OCI-LY1 (cell line): ENCODE results near the gene ERI2.

Experiments used
- CTCF ChIP-seq: fragments of 200-600 bp; sonication (generic), shearing (Covaris generic); IDR thresholded peaks from 2 replicates; pipeline ENCODE4 v1.5.1; 2017; ENCODE audit warnings: mild to moderate bottlenecking, antibody characterized with exemption, low read length, moderate library complexity, mixed read lengths
- EZH2 ChIP-seq: fragments of 200-600 bp; sonication (generic), shearing (Covaris generic); IDR thresholded peaks from 2 replicates; pipeline ENCODE4 v1.8.0; 2017; ENCODE audit warnings: borderline replicate concordance, mixed run types, mild to moderate bottlenecking, antibody characterized with exemption, low read length, moderate library complexity, mixed read lengths

GRCh38 chr16:20844054-20844453 is 37.8 kb upstream of the ERI2 start:
- no peak for TF ChIP-seq CTCF
- TF ChIP-seq EZH2, result no peak
